Omental fat pad (tissue), 4 donors: ENCODE results near the gene OPRPN. TPM values are rescaled to one million over a fixed set of nuclear protein-coding genes. Genes with fewer than 3 reads are reported as not detected.

Experiments
- ATAC-seq: fragments of 150-250 bp; one replicate; pipeline ENCODE4 v1.9.1; 2016; ENCODE audit warnings: mild to moderate bottlenecking, moderate library complexity; ENCODE audit not compliant: low FRiP score
- DNase-seq: peaks from one replicate; pipeline ENCODE4 v3.0.0-alpha.2; 2019; ENCODE audit warnings: low spot score
- total RNA-seq, 4 donors: library from RNA; depleted of rRNA; stranded (reverse); fragments of >200 nt; gene quantifications; one replicate each; pipeline ENCODE4 v1.1.0, GENCODE V29; 2016
- TF ChIP-seq, protein P1 (sequence below), 3 donors: fragments of 450-650 bp; IDR thresholded peaks; one replicate each; pipeline ENCODE4 v1.5.1; 2016 to 2017; ENCODE audit warnings: antibody characterized with exemption in 3 of 3, mild to moderate bottlenecking in 3 of 3, moderate library complexity in 2 of 3

The OPRPN gene
- total RNA-seq, 4 donors from 2014 or later: not detected

DNA sequence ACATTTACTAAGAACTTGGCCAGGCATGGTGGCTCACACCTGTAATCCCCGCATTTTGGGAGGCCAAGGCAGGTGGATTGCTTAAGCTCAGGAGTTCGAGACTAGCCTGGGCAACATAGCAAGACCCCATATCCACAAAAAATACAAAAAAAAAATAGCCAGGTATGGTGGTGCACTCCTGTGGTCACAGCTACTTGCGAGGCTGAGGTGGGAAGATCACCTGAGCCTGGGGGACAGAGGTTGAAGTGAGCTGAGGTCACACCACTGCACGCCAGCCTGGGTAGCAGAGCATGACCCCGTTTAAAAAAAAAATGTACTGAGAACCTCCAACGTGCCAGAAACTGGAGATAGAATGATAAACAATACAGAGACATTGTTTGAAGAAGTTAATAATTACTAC, 8.0 kb downstream of the OPRPN start:
- ATAC-seq: no peak
- no peak for DNase-seq
- TF ChIP-seq, protein P1, sequence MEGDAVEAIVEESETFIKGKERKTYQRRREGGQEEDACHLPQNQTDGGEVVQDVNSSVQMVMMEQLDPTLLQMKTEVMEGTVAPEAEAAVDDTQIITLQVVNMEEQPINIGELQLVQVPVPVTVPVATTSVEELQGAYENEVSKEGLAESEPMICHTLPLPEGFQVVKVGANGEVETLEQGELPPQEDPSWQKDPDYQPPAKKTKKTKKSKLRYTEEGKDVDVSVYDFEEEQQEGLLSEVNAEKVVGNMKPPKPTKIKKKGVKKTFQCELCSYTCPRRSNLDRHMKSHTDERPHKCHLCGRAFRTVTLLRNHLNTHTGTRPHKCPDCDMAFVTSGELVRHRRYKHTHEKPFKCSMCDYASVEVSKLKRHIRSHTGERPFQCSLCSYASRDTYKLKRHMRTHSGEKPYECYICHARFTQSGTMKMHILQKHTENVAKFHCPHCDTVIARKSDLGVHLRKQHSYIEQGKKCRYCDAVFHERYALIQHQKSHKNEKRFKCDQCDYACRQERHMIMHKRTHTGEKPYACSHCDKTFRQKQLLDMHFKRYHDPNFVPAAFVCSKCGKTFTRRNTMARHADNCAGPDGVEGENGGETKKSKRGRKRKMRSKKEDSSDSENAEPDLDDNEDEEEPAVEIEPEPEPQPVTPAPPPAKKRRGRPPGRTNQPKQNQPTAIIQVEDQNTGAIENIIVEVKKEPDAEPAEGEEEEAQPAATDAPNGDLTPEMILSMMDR (IDR thresholded peaks at IDR 0.05): no peak

DNA sequence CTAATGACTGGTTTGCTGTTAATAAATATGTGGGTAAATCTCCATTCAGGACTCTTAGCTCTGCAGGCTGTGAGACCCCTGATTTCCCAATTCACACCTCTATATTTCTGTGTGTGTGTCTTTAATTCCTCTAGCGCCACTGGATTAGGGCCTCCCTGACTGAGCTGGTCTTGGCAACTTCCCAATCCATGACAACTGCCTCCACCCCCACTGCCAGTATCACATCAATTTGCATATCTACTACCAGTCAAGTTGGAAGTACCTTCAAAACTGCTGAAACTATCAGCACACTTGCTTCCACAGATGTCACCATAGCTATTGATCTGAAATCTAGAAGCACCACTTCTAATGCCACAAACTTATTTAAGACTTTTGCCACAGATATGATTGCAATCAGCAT, 27.6 kb downstream of the OPRPN start:
- TF ChIP-seq, protein P1 (IDR thresholded peaks at IDR 0.05): no peak

DNA sequence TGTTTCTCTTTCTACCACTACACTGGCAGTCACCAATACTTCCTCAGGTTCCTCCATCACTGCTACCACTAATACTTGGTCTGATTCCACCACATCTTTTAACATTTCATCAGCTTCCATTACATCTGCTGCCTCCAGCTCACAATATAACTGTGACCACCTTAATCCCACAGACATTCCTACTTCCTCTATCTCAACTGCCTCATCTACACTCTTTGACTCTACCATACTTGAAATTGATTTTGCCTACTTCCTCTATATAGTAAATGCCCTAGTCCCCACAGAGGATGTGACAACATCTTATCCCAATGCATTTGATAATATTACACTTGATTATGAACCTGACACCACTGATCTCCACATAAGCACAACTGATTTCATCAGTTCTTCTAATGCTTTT, 29.0 kb downstream of the OPRPN start:
- TF ChIP-seq, protein P1 (IDR thresholded peaks at IDR 0.05): no peak
- no peak for DNase-seq
- no peak for ATAC-seq

More for the DNA sequence above, 27.6 kb downstream of the OPRPN start:
- ATAC-seq (no peak), DNase-seq (no peak)

DNA sequence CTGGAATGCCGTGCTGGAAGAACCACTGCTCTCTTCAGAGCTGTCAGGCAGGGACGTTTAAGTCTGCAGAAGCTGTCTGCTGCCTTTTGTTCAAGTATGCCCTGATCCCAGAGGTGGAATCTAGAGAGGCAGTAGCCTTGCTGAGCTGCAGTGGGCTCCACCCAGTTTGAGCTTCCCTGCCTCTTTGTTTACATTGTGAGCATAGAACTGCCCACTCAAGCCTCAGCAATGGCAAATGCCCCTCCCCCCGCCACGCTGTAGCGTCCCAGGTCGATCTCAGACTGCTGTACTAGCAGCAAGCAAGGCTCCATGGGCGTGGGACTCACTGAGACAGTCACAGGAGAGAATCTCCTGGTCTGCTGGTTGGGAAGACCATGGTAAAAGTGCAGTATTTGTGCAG, 39.5 kb downstream of the OPRPN start:
- ATAC-seq (no peak), DNase-seq (no peak)
- TF ChIP-seq, protein P1 (IDR thresholded peaks at IDR 0.05): no peak

DNA sequence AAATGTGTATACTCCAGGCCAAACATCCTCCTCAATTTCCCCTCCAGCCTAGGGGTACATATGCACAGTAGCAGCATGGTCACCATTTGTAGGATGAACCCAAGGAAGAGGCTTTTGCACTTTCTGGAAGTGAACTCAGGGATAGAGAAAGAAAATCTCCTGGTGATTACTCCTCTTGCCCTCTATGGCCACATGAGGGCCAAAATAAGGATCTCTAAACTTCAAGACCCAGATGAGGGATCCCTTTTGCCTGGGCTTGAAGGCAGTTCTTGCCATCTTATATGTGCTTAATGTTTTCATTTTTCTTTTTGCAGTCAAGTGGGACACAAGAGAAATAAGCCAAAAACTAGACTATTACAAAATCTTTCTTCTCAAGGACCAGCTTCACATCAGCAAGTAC, 44.7 kb downstream of the OPRPN start:
- DNase-seq (no peak), ATAC-seq (no peak)
- TF ChIP-seq, protein P1 (IDR thresholded peaks at IDR 0.05): no peak

DNA sequence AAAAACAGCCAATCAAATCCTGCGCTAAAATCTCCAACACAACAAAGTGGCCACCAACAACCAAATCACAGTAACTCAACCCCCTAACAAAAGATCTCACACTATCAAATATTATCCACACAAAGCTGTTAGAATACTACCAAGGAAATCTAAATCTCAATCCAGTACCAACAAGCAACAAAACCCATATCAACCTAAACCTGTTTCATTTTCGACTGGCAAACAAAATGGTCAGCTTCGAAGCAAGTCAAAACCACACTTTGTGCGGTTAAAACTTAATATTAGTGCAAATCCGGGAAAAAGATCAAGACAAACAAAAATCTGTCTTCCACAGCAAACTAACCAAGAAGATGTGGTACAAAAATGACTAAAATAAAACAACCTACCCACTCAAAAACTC, 45.6 kb downstream of the OPRPN start:
- DNase-seq (no peak), ATAC-seq (no peak)
- TF ChIP-seq, protein P1 (IDR thresholded peaks at IDR 0.05): no peak

DNA sequence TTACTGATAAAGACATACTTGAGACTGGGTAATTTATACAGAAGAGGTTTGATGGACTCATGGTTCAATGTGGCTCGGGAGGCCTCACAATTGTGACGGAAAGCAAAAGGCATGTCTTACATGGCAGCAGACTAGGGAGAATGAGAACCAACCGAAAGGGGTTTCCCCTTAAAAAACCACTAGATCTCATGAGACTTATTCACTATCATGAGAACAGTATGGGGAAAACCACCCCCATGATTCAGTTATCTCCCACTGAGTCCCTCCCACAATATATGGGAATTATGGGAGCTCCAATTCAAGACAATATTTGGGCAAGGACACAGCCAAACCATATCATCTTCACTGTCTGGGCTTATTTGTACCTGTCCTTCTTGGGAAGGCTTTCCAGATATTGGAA, 51.5 kb downstream of the OPRPN start:
- DNase-seq: no peak
- no peak for ATAC-seq
- TF ChIP-seq, protein P1 (IDR thresholded peaks at IDR 0.05): no peak
